ENCODE results near the gene TAS2R41.
"Not testable (repeated sequence)": the region's sequence is repeated elsewhere in the genome, so short reads cannot be mapped to it uniquely, and the experiment has no call there.

TAS2R41 gene

DNA sequence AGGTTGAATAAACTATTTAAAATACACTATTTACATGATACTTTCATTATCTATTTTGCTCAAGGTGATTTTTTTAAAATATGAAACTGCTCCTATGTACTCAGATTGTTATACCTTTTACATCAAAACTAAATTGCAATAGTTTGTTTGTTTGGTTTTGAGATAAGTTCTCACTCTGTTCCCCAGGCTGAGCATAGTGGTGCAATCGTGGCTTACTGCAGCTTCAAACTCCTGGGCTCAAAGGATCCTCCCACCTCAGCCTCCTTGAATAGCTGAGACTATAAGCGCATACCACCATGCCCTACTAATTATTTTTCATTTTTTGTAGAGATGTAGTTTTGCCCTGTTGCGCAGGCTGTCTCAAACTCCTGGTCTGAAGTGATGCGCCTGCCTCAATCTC lies 21.7 kb upstream of the TAS2R41 start:
- in situ Hi-C loops (cut with MboI; ENCODE audit: low sequenced_read_pairs), result no loop called here

DNA sequence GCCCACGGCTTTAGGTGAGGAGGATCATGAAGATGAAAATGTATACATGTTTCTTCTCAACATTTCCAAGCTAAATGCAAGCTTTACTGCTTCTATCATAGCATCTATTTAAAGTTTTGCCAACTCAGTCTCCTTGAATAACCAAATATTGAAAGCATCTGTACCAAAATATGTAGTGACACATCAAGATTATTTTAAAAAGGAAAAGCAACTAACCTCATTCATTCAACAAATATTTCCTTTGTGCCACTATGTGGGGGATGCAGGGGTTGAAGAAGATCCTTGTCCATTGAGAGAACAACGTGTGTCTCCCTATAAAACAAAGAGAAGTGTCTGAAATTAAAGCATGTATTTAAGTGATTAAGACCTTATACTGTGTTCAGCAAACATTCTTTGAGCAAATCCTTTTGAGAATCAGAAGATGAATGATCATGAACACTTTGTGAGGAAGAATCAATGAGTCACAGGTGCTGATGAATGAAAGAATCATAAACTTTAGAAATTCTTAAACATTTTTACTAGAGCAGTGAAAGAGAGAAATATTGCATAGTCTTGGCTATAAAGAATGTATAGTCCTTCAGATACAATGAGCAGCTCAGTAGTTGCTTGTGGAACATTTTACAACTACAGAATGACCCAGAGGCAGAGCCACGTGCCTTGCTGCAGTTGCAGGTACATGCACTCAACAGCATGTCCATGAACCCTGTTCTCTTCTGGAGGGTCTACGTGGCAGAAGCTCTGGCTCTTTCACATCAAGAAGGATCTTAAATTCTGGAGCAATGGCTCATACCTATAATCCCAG lies 20.5 kb upstream of the TAS2R41 start:
- in situ Hi-C loops (cut with MboI; ENCODE audit: low sequenced_read_pairs), result no loop called here

DNA sequence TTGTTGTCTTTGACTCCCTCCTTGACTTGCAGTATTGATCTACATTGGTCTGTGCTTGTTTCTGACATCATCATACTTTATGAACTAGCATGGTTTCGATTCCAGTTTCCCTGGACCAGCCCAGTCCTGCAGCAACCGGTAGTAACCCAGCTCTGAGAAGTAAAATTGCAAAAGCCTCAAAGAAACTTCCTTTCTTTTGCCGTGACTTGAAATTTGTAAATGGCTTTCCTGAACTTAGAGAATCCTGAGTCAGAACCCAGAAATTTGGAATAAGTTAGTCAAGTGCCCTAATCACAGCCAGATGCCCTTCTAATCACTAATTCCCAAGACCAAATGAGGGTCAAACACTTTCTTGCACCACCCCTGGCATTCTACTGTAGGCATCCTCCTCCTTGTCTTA lies 19.4 kb upstream of the TAS2R41 start:
- in situ Hi-C loops (cut with MboI; ENCODE audit: low sequenced_read_pairs), result no loop called here

DNA sequence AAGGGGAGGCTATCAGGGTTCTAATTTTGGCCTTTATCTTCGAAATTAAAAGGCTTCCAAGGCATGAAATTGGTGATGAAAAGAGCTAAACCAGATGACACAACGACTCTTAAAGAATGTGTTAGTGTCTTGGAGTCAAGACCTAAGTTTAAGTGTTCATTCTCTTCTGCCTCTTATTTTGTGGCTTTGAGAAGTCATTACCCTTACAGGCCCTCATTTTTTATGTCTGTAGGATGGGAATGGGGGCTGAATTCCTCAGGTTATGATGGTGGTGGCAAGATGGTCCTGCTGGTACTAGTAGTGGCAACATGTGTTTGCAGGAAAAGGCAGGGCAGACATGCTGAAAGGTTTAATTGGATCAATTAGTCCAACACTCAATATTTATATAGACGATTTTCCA lies 19.0 kb upstream of the TAS2R41 start:
- in situ Hi-C loops (cut with MboI; ENCODE audit: low sequenced_read_pairs), result no loop called here

DNA sequence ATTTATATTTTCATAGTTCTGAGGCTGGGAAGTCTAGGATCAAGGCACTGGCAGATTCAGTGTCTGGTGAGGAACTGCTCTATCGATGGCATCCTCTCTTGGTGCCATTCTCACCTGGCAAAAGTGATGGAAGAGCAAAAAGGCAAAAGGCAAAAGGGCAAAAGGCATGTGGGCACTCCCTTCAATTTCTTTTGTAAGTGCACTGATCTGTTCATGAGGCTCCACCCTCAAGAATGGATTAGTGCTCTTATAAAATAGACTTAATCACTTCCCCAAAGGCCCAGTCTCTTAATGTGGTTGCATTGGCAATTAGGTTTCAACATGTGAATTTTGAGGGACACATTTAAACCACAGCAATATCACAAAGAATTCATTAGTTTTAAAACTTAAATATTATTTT lies 18.3 kb upstream of the TAS2R41 start:
- in situ Hi-C loops (cut with MboI; ENCODE audit: low sequenced_read_pairs), result no loop called here

DNA sequence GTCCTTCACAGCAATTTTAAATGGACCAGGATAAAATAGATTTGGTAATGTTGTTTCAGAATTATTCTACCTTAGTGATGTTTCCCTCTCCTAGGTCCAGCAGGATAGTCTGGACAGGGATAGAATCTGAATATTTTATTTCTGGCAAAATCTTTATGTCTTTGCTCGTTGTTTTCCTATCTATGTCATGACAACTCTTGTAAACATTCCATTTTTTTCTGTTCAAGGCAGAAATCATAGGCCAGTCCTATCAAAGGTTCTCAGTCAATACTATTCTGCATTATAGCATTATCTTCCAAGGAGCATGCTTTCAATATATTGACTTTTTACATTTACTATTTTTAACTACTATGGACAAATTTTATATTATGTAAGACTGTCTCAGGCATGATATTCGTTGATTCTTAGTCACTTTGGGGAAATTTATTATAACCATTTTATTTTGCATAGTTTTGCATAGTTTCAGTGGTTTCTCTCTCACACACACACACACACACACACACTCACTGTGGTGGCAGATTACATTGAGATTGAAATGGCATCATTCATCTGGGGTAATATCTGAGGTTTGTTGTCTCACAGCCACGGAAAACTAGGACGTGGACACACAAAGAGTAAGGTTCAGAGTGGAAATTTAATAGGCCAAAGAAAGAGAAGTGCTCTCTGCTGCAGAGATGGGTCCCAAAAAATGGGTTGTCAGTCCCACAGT lies 17.2 kb upstream of the TAS2R41 start:
- in situ Hi-C loops (cut with MboI; ENCODE audit: low sequenced_read_pairs), result no loop called here

DNA sequence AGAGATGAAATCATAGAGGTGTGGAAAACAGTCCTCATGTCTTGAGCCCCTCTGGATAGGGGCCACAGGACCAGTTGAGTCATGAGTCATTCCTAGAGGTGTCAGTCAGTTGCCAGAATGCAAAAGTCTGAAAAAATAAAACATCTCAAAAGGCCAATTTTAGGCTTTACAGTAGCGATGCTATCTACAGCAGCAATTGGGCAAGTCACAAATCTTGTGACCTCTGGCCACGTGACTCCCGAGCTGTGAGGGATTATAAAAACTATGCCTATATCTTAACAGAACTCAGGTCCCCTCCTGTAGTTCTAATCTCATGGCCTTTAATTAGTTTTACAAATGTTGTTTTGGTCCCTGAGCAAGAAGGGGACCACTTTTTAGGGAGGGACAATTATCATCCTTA lies 15.6 kb upstream of the TAS2R41 start:
- in situ Hi-C loops (cut with MboI; ENCODE audit: low sequenced_read_pairs), result no loop called here

DNA sequence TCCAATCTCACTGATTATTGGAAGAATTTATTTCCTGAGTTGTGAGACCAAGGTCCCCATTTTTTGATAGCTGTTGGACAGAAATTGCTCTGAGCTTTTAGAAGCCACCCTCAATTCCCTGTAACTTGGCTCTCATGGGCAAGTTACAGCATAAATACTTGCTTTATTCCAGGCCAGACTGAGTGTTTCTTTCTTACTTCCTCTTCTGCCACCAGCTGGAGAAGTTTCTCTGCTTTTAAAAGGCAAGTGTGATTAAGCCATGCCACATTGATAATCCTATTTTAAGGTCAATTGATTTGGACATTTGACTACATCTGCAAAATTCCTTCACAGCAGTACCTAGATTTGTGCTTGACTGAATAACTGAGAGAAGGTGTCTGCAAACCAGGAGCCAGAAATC lies 14.1 kb upstream of the TAS2R41 start:
- in situ Hi-C loops (cut with MboI; ENCODE audit: low sequenced_read_pairs), result no loop called here

DNA sequence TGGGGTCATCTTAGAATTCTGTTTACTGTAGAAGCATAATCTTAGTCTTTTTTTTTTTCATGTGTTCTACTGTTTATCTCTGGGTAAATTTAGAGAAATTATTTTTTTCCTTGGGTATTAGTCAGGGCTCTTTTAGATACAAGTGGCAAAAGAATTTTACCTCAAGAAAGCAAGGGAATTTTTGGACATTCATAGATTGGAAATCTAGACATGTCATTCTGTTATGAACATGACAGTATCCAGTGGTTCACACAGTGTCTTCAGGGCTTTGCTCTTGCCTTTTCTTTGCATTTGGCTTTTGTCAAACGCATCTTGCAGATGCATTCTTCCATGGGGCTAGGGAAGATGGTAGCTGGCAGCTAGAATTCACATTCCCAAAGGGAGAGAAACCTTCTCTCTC lies 13.7 kb upstream of the TAS2R41 start:
- in situ Hi-C loops (cut with MboI; ENCODE audit: low sequenced_read_pairs), result no loop called here

DNA sequence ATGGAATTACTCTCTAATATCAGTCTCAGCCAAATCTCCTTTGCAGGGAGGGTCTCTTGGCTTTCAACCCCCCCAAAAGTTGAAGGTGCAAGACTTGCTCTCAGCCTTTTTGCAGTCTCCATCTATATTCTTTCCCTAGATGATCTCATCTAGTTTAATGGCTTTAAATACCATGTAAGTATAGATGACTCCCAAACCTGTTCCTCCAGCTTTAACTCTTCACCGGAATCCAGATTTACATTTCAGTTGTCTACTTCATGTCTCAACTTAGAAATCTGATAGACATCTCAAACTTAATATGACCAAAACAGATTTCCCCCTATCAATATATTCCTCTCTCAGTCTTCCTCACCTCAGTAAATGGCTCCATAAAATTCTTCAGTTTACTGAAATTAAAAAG lies 9.9 kb upstream of the TAS2R41 start:
- in situ Hi-C loops (cut with MboI; ENCODE audit: low sequenced_read_pairs), result no loop called here

DNA sequence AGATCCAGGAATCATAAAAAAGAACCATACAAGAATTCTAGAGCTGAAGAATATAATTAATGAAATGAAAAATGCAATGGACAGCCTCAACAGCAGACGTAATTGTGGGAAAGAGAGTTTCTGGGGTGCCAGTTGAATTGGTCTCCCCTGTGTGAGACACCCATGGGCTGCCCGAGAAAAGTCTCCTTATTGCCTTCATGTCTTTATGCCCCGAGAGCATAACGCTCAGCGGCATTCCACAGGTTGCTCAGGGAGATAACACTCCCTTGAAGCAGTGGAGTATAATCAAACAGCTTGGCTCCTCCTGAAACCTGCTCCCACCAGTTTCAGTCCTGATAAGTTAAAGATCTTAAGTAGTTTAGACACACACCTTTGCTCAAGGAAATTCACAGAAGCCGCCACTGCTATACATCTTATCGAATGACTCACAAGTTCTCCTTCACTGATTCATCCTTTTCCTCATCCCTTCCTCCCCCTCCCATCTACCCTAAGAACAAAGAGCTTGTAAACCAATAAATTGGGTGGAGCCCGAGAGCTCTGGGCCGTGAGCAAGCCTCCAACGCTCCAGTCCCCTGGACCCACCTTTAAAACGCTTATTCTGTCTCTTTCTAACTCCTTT lies 5.5 kb upstream of the TAS2R41 start:
- in situ Hi-C loops (cut with MboI; ENCODE audit: low sequenced_read_pairs), result not testable (repeated sequence)

DNA sequence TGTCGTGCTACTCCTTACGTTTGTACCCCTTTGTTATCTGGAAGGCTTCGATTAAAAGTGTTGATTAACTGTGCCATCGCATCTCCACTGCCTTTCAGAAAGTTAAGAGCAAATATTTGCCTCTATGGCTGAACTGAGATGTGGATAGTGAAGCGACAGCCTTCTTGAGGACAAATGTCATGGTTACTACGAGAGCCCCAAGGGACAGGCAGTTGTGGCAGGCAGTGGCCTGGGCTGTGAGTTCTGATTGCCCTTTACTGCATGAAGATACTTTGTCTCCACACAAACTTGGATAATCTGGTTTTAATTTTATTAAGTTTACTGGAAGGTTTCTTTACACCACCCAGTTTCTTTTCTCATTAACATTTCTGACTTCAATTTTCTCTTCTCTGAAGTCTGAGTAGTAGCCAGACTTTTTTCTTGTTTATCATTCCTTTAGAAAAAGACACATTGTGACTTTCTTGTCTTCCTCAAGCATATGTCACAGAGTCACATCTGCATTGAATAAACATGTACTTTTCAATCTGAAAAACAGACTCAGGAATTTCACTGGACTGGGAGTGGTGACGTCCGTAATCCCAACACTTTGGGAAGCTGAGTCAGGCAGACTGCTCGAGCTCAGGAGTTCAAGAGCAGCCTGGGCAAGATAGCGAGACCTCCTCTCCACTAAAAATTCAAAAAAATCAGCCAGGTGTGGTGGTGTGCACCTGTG lies 1.5 kb downstream of the TAS2R41 start:
- in situ Hi-C loops (cut with MboI; ENCODE audit: low sequenced_read_pairs), result no loop called here

DNA sequence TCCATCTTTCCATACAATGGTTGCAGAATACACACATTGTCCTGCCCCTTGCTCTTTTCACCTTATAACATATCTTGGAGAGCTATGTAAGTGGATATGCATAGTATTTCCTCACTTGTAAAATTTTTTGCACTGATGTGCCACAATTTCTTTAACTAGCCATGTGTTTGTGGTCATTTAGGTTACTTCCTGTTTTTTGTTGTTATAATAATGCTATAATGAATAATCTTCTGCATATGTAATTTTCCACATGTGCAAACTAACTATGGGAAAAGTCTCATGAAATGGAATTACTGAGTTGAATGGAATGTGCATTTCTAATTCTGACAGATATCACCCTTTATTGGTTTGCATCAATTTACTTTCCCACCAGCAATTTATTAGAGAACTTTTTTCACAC lies 2.8 kb downstream of the TAS2R41 start:
- in situ Hi-C loops (cut with MboI; ENCODE audit: low sequenced_read_pairs), result no loop called here

DNA sequence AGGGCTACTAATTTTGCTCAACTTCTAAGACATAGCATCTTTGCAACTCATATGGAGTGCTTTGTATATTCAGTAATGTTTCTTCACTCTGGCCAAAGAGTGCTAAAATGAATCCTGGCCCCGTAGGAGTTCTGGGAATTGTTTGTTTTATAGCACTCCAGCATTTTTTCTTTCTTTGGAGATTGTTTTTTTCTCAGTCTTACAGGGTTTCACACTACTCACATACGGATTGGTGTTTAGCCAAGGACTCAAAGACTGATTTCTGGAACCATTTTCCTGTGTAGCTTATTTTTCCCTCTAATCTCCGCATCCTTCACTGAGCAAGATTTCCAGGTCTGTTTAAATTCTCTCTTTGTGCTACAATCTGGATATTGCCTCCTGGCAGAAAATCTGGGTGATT lies 6.4 kb downstream of the TAS2R41 start:
- in situ Hi-C loops (cut with MboI; ENCODE audit: low sequenced_read_pairs), result no loop called here

DNA sequence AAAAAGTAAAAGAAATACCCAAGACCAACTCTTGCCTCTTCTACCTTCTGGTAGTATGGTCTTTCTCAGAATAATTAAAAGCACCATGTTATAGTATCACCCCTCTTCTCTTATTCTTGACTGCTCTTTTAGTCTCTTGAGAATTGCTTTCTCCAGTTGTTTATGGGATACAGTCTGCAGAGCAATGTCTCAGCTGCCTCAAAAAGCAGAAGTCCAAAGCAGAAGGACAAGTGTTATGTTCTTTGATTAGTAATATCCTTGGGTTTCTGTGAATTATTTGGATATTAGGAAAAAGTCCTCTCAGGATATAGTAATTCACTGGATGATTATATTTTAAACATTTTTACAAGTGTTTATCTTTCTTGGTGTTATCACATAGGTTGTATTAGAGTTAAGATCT lies 7.4 kb downstream of the TAS2R41 start:
- in situ Hi-C loops (cut with MboI; ENCODE audit: low sequenced_read_pairs), result no loop called here

DNA sequence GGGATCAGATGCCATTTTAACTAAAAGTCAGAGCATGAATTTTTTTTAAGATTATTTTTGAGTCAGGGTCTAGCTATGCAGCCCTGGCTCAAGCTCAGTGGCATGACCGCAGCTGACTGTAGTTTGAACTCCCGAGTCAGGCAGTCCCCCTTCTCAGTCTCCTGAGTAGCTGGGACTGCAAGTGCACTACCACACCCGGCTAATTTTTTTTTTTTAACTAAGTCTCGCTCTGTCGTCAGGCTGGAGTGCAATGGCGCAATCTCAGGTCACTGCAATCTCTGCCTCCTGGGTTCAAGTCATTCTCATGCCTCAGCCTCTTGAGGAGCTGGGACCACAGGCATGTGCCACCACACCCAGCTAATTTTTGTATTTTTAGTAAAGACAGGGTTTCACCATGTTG lies 7.8 kb downstream of the TAS2R41 start:
- in situ Hi-C loops (cut with MboI; ENCODE audit: low sequenced_read_pairs), result no loop called here

DNA sequence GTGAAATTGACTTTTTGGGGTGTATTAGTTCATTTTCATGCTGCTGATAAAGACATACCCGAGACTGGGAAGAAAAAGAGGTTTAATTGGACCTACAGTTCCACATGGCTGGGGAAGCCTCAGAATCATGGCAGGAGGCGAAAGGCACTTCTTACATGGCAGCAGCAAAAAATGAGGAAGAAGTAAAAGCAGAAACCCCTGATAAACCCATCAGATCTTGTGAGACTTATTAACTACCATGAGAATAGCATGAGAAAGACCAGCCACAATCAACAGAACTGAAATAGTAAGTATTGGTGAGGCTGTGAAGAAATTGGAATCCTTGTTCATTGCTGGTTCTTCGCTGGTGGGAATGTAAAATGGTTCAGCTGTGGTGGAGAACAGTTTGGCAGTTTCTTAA lies 8.6 kb downstream of the TAS2R41 start:
- in situ Hi-C loops (cut with MboI; ENCODE audit: low sequenced_read_pairs), result not testable (repeated sequence)

DNA sequence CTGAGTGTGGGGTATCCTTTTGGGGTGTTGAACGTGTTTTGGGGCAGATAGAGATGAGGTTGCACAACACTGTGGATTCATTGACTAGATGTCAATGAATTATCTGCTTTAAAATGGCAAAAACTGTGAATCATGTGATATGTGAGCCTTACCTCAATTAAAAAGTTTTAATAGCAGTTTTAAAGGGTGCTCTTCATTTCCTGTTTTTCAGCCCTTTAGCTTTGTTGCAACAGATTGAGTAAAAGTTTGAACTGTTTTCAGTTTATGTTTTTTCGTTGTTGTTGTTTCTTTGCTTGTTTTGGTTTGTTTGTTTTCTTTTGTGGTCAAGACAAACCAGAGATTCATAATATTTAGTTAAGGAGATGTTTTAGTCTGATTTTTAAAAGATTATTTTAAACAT lies 9.4 kb downstream of the TAS2R41 start:
- in situ Hi-C loops (cut with MboI; ENCODE audit: low sequenced_read_pairs), result no loop called here

DNA sequence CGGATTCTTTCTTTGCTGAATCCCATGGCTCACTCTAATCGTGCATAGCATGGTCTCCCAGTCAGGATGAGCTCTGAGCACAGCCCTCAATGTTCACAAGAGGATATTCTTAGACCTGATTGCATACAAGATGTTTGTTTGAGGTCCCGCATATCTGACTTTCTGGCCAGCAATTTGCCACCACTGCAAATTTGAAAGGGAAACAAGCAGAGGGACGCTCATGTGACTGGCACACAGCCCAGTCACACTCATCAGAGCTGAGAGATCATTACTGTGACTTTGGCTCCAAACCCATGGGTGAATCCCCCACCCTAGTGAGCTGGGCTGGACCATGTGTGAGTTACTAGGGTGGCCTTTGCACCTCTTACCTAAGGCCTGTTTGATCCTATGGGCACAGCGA lies 9.9 kb downstream of the TAS2R41 start:
- in situ Hi-C loops (cut with MboI; ENCODE audit: low sequenced_read_pairs), result no loop called here

DNA sequence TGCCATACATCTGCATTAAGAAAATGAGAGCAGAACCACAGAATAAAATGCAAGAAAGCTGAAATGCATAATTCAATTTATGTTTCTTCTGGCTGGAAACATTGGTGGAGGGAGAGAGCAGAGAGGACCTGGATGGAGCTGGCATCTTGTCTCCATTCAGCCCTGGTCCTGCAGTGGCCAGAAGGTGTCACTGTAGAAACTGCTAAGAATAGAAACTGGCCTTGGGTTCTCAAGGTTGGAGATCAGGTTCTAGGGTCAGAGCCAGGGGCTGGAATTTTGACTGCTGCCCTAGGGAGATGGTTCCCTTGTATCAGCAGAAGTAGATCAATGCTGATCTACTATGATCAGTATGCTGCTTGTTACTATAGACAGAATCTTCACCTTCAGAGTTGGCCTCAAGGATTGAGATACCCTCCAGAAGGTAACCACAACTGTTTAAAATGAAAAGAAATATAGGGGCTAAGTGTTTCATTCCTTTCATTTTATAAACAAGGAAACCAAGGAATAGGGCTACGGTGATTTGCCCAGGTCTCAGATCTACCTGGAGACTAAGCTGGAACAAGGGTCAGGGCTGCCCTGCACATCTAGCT lies 13.1 kb downstream of the TAS2R41 start:
- in situ Hi-C loops (cut with MboI; ENCODE audit: low sequenced_read_pairs), result no loop called here

DNA sequence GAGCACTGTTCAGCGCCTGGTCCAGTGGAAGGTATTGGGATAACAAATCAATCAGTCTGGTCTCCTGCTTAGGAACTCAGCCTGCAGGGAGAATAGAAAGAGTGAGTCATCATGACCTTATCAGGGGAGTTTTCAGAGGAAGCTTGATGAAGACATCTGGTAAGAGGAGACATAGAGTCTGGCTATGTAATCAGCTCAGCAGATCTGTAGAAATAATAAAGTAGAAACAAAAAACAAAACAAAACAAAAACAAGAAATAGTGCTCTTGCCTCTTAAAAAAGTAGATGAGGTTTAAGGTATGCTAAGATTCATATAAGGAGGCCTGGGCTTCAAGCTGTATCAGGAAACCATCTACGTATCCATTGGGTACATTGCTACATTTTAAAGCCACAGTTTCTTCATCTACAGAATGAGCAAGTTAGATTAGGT lies 14.4 kb downstream of the TAS2R41 start:
- in situ Hi-C loops (cut with MboI; ENCODE audit: low sequenced_read_pairs), result no loop called here
